NB4 (cell line): Measurements from ENCODE around the gene OR1I1.

Source experiments
- DNase-seq: peaks from one replicate; pipeline ENCODE4 v3.0.0; 2010; ENCODE audit warnings: low read depth
- H3K4me3 ChIP-seq: one replicate; pipeline ENCODE4 v1.5.1; 2011; ENCODE audit warnings: mild to moderate bottlenecking, low read depth, low read length, moderate library complexity
- CTCF ChIP-seq: IDR thresholded peaks from one replicate; pipeline ENCODE4 v1.5.1; 2012; ENCODE audit warnings: low read depth, low read length
- MYC ChIP-seq: IDR thresholded peaks from 2 replicates; pipeline ENCODE4 v1.6.1; 2011; ENCODE audit warnings: low read depth, low read length
- POLR2A ChIP-seq: IDR thresholded peaks from 2 replicates; pipeline ENCODE4 v1.6.1; 2011; ENCODE audit warnings: mild to moderate bottlenecking; ENCODE audit not compliant: insufficient read length; ENCODE audit errors: extremely low read depth
- TF ChIP-seq, protein P1 (sequence below): IDR thresholded peaks from 2 replicates; pipeline ENCODE4 v1.6.1; 2011; ENCODE audit warnings: low read depth, low read length

The OR1I1 gene

DNA sequence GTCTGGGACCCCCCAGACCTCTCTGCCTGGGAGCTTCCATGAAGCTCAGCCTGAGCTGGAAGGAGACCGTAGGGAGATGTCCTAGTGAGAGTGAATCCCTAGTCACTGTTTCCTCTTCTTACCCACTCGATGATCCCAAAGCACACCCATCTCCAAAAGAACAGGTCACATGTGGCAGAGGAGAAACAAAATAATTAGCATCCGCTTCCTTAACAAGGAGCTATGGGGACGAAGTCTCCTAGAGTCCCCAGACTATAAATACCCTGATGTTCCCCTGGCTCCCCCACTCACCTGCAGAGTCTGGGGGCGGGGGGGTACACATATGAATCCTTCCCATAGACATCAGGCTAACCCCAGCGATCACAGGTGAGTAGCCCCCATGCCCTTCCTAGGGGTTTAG, at the start of gene OR1I1:
TSS of gene OR1I1 (plus strand) at position 301 of the 400 bp plus-strand sequence. CDS start 4,855 bp downstream, outside the sequence.
- DNase-seq, result no peak
- TF ChIP-seq, protein P1, sequence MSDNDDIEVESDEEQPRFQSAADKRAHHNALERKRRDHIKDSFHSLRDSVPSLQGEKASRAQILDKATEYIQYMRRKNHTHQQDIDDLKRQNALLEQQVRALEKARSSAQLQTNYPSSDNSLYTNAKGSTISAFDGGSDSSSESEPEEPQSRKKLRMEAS, result no peak
- TF ChIP-seq MYC (no peak), CTCF (no peak), POLR2A (no peak)
- no peak within 1 kb of the TSS for H3K4me3 ChIP-seq

DNA sequence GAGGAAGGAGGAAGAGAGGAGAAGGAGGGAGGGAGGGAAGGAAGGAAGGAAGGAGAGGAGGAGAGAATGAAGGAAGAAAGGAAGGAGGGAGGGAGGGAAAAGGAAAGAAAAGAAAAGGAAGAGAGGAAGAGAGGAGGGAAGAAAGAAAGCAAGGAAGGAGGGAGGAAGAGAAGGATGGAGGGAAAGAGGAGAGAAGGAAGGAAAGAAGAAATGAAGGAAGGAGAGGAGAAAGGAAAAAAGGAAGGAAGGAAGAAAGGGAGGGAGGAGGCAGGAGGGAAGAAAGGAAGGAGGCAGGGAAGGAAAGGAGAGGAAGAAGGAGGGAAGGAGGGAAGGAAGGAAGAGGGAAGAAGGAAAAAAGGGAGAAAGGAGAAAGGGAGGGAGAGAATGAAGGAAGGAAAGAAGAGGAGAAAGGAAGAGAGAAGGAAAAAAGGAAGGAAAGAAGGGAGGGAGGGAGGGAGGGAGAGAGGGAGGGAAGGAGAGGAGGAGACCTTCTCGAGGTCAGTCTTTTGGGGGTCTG, 46.2 kb upstream of the OR1I1 start:
- TF ChIP-seq POLR2A, result no peak
- no peak for TF ChIP-seq CTCF
- TF ChIP-seq, protein P1, result no peak
- no peak for TF ChIP-seq MYC
- no peak overlapping the region for H3K4me3 ChIP-seq
- no peak for DNase-seq

DNA sequence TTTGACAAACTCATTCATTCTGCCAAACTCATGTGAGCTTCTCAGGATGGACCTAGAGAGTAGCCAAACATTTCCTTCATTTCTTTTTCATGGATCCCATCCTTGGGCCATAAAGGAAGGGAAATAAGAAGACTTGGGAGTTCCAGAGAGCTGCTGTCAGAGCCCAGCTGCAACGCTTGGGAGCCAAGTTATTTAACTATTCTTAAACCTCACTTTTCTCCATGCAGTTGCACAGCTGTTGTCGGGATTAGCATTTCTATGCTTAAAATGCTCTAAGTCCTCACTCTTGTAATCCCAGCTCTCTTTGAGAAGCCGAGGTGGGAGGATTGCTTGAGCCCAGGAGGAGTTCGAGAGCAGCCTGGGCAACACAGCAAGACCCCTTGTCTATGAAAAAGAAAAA, 44.4 kb upstream of the OR1I1 start:
- no peak for TF ChIP-seq CTCF
- TF ChIP-seq, protein P1, result no peak
- TF ChIP-seq POLR2A, result no peak
- TF ChIP-seq MYC, result no peak
- DNase-seq, result no peak

DNA sequence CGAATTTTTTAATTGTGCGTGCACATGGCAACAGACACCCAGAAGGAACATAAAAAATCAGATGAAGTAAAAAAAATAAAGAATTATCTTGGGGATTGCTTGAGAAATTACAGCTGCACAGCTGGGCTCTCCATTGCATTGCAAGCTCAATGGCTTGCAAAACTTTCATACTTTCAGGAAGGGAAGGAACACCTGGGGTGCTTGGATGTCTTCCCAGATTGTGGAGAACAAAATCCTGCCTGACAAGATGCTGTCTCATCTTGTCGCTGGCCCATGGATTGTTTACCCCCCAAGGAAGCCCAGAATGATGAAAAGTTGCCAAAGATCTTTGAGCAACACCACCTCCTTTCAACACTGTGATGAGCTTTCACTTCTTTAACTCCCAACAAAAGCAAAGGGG, 43.7 kb upstream of the OR1I1 start:
- no peak for DNase-seq
- H3K4me3 ChIP-seq, result no peak overlapping the region
- TF ChIP-seq MYC, result no peak
- TF ChIP-seq POLR2A, result no peak
- TF ChIP-seq, protein P1, result no peak
- no peak for TF ChIP-seq CTCF

More for the DNA sequence above, 44.4 kb upstream of the OR1I1 start:
- no peak overlapping the region for H3K4me3 ChIP-seq

- DNase-seq, result no peak
- no peak overlapping the region for H3K4me3 ChIP-seq
- TF ChIP-seq CTCF (no peak), MYC (no peak), POLR2A (no peak)
- TF ChIP-seq, protein P1, result no peak
Measured at GRCh38 chr19:15042003-15042402, 40.0 kb upstream of the OR1I1 start.

DNA sequence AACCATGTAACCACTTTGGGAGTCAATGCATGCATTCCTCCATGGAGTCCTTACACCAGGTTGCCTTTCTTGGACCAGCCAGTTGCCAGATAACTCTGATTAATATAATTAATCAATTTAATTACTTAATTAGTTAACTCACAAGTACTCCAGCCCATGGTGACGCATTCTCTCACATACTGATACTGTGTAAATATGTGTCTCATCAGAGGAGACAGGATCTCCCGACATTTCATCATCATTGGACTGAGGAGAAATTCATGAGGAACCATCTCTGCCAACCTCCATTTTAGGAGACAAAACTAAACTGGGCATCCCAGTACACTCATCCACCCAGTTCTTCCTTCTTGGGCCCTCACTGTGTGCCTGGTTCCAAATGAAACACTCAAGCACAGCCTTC, 39.2 kb upstream of the OR1I1 start:
- TF ChIP-seq CTCF (no peak), POLR2A (no peak), MYC (no peak)
- TF ChIP-seq, protein P1, result no peak
- no peak overlapping the region for H3K4me3 ChIP-seq

More for the DNA sequence above, 39.2 kb upstream of the OR1I1 start:
- DNase-seq, result no peak
